GM19238 (cell line): ENCODE measurements around the gene RABGAP1L.
"Not testable (repeated sequence)": the region's sequence is repeated elsewhere in the genome, so short reads cannot be mapped to it uniquely, and the experiment has no call there.

Experiments used
- DNase-seq: peaks from one replicate; pipeline ENCODE4 v3.0.0; 2011; ENCODE audit warnings: low spot score; ENCODE audit not compliant: insufficient read length

Gene RABGAP1L

DNA sequence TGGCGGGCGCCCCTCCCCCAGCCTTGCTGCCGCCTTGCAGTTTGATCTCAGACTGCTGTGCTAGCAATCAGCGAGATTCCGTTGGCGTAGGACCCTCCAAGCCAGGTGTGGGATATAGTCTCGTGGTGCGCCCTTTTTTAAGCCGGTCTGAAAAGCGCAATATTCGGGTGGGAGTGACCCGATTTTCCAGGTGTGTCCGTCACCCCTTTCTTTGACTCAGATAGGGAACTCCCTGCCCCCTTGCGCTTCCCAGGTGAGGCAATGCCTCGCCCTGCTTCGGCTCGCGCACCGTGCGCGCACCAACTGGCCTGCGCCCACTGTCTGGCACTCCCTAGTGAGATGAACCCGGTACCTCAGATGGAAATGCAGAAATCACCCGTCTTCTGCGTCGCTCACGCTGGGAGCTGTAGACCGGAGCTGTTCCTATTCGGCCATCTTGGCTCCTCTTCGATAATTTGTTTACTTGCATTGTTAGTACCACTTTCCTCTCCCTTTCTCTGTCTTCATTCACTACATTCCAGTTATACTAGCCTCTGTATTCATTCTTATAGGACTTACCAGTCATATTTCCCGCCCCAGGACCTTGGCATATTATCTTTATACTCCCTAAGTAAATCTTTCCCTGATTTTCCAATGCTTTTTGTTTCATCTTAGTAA is 79.7 kb downstream of the RABGAP1L start:
- not testable (repeated sequence) for DNase-seq

DNA sequence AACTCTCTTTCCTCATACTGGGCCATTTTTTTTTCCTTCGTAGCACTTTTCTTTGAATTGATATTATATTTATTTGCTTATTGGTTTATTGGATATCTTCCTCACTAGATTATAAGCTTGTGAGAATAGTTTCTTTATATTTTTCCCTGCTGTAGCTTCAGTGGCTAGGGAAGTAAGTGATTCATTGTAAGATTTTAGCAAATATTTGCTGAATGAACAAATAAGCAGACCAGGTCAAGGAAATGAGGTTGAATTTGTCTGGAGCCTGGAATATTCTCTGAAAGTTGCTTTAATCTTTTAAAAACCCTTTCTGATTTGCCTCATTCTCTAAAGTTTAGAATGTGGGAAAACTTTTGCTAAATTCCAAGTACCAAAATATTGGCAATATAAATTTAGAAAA is 80.2 kb downstream of the RABGAP1L start:
- no peak for DNase-seq

DNA sequence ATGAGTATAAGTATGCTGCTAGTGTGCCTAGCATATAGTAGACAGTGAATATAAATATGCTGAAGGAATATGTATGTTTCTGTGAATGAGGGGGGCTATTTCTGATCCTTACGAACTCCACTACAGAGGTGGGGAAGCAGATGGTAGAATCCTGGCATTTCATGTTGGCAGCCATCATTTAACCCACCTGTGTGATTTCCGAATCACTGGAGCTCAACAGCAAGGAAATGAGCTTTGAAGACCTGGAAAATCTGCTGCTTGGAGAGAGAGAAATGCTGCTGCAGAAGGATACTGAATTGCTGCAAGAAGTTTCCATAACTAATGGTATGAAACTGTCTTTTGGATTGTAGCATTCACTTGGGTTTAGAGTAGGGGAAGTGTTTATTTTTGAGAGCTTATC is 83.5 kb downstream of the RABGAP1L start:
- no peak for DNase-seq

DNA sequence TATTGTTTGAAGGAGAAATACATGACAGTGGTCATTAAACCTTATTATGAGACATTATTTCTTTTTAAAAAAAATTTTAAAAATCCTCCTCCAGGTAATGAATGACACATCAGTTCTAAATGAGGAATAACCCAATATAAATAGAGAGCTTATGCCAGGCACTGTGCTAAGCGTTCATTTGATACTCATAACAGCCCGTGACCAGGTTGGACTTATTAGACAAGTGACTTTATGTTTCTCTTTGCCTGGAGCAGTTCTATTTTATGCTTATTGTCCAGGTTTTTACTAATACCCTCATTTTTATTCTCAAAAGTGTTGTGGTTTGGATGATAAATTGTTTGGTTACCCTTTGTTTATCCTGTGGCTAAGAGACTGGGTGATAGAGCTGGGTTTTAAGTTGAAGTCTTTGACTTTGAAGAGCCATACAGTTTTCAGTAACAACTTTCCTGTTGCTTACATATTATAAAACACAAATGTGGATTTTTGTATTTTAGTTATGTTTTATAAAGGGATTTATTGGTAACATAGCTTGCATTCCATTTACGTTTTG is 84.2 kb downstream of the RABGAP1L start:
- no peak for DNase-seq

DNA sequence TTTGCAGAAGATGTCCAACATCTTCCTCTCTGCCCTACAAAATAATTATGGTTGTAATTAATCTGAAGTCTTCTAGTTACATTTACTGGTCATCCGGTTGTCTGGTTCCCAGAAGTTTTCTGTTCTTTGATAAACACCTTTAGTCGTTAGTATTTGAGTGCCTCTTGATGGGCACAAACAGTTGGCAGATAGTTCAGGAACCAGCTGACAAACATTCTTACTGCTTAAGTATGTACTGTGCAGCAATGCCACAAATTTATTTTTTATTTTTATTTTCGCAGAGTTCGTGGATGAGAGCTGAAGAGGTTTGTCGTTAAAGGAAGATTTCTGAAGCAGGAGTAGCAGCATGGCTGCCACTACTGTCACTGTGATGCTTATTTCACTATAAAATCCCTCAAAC is 84.7 kb downstream of the RABGAP1L start:
- no peak for DNase-seq

DNA sequence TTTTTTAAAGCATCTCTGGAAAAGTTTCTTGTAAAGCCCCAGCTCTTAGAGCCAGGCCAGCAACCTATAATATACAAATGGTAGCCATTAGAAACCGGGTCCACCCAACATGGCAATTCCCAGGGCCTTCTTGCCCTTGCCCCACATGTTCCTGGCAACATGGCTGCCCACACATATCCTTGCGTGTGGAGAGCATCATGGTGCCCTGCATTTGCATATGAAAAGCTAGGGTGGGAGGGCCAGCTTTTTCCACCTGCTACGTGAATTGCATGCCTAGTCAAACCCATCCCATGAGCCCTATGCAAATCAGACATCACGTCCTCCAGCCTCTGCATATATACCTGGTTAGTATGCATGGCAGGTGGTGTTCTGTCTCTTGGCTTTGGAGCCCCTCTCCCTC is 88.2 kb downstream of the RABGAP1L start:
- no peak for DNase-seq

DNA sequence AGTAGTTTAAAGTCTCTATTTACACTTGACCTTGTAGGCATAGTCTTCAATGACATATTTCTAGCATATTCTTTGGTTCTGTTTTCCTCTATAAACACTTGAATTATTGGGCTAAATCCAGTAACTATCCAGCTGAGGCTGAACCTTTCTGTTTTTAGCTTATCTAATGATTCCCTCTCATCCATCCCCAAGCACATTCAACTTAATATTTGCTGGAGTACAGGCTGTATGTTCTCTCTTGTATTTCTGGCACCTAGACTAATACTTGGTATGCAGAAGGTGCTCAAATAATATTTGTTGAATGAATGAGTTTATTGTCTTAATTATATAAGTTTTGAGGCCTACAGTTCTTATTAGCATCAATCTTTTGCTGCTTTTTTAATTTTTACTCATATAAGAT is 88.7 kb downstream of the RABGAP1L start:
- no peak for DNase-seq

DNA sequence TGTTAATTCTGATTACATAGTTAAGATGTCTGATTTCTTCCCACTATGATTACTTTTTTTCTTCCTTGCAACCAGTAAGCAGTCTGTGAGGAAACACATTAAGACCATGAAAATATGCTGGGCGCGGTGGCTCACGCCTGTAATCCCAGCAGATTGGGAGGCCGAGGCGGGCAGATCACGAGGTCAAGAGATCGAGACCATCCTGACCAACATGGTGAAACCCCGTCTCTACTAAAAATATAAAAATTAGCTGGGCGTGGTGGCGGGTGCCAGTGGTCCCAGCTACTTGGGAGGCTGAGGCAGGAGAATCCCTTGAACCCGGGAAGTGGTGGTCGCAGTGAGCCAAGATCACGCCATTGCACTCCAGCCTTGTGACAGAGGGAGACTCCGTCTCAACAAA is 97.1 kb downstream of the RABGAP1L start:
- not testable (repeated sequence) for DNase-seq

DNA sequence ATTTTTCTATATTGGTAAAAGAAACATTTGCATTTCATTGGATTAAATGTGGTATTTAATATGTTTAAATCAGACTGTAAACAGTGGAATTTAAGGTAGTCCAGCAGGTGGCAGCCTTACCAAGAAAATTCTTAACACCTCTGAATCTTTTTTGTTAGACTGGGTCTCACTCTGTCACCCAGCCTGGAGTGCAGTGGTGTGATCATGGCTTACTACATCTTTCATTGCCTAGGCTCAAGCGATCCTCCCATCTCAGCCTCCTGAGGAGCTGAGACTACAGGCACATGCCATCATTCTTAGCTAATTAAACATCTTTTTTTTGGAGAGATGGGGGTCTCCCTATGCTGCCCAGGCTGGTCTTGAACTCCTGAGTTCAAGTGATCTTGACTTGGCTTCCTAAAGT is 98.8 kb downstream of the RABGAP1L start:
- no peak for DNase-seq

DNA sequence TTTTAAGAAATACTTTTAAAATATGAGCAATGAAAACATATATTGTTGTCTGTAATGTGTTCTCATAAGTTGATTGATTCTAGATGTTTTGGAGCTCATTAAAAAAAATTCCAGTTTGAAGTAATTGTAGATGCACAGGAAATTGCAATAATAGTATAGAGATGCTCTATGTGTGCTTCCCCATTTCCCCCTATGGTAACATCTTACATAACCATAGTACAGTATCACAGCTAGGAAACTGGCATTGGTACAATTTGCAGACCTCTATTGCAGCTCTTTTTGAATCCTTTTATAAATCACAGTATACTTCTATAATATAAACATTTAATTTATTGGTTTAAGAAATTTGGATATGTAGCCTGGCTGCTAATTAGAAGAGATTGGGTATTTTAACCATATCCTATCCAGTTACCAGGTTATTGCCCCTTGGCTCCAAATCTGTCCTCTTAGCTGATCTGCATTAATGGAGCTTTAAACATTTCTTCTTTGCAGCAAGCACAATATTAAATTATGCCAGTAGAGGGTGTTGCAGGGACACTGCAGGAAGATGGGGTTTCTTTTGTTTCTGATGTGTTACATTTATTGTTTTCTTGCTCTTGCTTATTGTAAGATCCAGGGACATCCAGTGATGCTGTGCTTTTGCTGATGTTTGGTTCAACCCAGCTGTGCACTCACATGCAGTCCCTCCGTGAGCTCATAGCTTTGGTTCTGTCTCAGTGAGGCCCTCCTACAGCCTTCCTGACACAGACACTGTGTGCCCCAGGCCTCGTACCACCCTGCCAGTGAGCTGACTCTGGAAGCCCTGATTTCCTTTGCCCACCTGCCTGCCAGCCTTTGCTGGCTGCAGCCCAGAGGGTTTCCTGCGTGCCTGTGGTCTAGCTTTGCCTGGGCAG is 103.3 kb downstream of the RABGAP1L start:
- peak; percentile 18 for DNase-seq

DNA sequence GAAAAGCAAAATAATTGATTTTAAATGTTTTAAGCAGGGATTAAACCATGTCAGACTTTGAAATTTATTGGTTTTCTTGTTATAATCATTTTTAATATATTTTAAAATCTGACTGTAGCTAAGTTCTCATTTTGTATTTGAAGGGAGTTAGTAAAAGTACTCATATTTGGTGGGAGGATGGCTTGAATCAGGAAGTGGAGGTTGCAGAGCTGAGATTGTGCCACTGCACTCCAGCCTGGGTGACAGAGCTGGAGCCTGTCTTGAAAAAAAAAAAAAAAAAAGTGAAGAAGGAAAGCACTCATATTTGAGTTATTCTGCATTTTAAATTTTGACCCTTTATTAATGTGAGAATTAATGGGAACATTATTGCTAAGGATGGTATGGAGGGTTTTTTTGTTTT is 106.0 kb downstream of the RABGAP1L start:
- DNase-seq, result no peak

DNA sequence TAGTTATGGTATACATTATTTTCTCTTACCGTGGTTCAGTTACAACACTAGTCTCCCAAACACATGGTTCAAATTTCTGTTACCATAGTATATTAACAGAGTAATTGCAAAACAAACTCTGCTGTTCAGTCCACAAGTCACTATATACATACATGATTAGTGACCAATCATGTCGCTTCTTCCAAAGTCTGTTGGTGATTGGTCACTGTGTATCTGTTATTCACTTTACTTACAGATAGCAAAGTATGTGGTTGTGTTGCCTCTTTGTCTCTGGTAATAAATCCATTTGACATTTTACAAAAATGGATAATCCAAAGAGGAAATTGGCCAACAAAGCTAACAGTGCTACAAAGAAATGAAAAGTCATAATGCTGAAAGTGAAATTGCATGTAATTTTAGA is 107.2 kb downstream of the RABGAP1L start:
- DNase-seq, result no peak

DNA sequence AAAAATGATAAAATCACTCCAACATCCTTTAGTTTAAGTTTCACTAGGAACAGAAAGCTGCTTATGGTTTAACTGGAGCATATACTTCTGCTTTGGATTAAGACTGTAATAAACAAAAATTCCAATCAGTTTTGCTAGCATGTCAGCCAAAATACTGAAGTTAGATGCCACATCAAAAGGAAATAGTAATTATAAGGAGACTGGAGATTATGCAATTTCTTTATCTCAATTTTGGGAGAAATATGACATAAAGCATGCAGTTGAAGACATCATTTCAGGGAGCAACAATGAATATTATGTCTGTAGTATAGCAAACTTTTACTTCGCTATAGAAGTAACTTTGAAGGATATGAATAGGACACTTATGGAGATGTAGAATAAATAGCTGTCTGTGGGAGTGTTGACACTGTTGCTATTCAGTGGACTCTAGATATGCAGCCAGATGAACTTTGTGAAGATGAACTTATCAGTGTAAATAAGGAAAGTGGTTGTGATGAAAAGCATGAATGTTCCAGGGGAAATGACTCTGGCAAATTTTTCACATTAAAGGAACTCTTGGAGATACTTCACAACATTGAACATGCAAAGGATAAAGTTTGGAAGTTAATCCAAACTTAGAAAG is 107.8 kb downstream of the RABGAP1L start:
- no peak for DNase-seq

DNA sequence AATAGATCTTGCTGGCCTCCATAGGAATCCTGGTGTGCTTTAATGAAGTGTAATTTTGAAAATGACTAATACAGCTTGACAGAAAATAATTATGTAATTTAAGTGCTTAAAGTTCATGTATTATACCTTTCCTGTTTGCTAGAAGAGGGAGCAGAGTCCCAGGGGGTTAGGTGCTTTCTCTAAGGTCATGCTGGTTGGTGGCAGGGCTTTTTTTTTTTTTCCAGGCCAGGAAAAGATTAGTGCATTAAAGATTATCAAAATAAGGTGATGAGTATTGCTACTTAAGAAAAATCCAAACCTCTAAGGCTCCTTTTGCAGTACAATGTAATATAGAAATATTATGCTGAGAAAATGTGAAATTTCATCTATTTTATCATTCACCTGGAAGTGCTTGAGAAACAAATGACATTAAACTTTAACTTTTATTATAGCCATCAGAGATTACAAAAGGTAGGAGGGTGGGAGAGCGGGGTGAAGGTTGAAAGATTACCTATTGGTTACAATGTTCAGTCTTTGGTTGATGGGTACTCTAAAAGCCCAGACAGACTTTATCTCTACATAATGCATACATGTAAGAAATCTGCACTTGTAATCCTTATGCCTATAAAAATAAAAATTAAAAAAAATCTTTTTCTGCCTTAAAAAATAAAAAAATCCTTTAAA is 110.8 kb downstream of the RABGAP1L start:
- DNase-seq, result no peak

DNA sequence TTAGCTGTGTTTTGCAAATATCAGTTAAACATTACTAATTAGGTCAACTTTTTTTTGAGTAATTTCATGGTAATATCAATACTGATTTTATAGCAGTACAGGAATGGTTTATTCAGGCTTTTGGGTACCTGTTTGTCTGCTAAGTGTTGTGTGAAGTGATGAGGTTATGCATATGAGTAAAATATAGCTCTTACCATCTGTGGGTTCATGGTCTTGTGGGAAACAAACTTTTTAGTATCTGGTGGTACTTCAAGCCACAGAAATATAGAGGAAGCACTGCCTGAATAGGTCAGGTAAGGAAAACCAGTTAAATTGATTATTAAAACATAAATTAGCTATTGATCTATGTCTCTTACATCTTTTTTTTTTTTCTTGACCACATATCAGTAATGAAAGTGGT is 113.9 kb downstream of the RABGAP1L start:
- DNase-seq, result no peak

DNA sequence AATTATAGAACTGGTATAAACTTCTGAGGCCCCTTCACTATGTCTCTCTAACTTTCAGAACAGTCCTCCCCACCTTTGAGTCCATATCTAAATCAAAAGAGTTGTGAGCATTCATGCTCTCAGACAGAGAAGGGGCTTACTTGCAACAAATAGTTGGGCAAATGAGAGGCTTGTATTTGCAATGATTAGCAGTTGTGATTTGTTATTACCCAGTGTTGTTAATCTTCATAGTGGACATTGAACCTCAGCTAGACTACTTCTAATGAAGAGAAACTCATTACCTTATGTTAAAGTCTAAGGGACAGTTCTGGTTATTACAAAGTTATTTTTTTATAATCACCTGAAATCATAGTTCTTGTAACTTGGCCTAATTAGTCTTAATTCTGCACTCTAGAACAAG is 114.5 kb downstream of the RABGAP1L start:
- DNase-seq, result no peak

DNA sequence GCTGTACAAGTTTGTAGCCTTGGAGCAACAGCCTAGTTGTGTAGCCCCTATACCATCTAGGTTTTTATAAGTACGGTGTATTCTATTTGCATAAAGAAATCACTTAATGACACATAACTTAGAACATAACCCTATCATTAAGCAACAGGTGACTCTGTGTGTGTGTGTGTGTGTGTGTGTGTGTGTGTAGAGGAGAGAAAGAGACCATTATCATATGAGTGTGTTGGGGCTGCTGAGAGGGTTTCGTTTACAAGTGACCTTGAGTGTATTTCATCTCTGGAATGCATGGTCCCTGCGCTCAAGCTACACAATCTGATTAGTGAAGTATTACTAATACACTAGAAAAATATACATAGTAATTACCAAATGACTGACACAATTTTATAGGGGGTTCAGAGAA is 115.1 kb downstream of the RABGAP1L start:
- no peak for DNase-seq

DNA sequence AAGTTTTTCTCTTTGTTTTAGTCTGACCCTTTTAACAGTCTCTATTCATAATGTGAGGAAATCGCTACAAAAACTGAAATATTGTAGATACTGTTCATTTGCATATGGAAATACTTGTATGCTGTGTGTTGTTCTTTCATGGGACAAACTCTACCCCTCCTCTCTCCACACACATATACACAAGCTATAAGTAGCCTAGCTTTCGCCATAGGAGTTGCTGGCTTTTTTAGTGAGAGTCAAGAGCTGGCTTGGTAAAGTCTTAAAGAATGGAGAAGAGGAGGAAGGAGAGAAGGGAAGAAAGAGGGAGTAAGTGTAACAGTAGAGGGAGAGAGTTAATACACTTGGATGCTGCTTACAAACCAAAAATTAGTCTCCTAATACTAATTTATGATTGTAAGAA is 115.6 kb downstream of the RABGAP1L start:
- DNase-seq, result no peak

DNA sequence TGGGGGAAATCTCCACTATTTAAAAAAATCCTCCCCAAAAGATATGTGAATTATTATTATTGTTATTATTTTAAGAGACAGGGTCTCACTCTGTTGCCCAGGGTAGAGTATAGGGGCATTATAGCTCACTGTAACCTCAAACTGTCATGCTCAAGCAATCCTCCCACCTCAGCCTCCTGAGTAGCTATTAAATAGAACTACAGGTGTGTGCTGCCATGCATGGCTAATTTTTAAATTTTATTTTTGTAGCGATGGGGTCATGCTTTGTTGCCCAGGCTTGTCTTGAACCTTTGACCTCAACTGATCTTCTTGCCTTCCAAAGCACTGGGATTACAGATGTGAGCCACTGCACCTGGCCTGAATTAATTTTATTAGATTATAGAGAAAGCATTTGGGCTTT is 116.8 kb downstream of the RABGAP1L start:
- DNase-seq, result no peak

DNA sequence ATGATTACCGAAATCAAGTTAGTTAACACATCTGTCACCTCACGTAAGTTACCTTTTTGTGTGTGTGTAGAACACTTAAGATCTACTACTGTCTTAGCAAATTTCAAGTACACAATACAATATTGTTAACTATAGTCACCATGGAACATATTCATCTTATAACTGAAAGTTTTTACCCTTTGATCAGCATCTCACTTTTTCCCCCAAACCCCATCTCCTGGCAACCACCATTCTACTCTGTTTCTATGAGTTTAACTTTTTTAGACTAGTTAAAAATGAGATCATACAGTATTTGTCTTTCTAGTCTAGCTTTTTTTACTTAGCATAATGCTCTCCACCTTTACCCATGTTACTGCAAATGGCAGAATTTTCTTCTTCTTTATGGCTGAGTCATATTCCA is 124.7 kb downstream of the RABGAP1L start:
- DNase-seq, result no peak

DNA sequence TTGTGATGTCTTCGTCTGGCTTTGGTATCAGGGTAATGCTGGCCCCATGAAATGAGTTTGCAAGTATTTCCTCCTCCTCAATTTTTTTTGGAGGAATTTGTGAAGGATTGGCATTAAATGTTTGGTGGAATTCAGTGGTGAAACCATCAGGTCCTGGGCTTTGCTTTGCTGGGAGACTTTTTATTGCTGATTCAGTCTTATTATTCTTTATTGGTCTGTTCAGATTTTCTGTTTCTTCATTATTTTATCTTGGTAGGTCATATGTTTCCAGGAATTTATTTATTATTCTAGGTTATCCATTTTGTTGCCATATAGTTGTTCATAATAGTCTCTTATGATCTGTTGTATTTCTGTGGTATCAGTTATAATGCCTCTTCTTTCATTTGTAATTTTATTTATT is 126.7 kb downstream of the RABGAP1L start:
- DNase-seq, result no peak
